ENCODE measurements around the gene PKNOX2.
"Not testable (repeated sequence)": the region's sequence is repeated elsewhere in the genome, so short reads cannot be mapped to it uniquely, and the experiment has no call there.

Gene PKNOX2

DNA sequence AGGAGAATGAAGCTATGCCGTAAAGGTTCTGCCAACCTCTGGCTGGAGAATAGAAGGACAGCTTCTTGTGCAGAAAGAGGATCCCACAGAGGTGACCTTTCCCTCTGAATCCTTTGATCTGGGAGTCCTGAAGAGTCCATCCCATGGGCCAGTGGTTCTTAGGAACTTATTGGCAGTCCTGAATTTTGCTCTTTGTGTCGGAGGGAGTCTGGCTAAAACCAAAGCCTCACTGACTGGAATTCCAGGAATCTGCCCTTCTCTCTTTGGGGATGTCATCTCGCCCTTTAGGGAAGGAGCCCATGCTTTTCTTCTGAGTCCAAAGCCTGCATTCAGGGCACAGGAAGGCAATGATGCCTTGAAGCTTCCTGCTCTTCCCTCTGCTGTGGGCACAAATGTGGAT lies 45.5 kb downstream of the PKNOX2 start:
- no peak for DNase-seq

DNA sequence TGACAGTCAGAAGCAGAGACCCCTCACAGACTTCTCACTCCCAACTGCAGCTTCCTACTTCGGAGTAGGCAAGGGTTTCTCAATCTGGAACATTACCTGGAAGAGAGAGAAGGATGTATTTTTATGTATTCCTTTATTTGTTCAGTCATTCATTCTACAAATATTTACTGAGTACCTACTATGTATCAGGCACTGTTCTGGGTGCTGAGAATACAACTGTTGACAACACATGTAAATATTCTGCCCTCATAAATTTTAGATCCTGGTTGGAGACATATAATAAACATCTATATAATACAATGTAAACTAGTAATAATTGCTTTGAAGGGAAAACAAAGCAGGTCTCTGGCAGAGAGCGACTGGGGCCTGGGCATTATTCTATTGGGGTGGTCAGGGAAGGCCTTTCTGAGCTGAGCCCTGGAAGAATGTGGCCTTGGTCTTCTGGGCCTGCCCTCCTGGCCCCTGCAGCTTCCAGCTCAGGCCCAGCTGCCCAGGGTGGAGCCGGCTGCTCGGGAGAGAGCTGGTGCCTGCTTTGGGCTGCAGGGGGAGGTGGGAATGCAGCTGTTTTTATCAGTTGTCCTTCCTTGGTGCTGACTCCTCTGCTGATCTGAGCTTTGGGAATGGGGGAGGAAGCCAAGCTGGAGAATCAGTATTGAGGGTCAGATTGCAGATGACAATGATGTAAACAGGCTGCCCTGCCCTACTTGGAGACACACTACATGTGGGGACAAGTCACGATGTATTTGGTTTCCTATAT lies 46.8 kb downstream of the PKNOX2 start:
- DNase-seq = no peak

DNA sequence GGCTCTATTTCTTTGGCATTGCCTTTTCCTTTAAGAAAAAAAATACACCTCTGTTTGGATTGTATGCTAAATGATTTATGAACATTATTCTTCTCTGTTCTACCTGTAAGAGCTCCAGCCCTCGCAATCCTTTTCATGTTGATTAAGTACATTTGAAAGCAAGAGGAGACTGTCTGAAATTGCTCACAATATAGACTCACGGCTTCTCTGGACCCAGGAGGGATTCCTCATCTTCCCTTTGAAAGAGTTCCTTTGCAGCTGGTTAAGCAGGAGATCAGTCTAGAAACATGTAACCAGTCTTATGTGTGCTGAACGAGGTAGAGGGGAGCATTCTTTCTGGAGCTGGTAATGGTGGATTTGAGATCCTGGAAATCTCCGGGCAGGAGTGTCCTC lies 47.4 kb downstream of the PKNOX2 start:
- DNase-seq = no peak

DNA sequence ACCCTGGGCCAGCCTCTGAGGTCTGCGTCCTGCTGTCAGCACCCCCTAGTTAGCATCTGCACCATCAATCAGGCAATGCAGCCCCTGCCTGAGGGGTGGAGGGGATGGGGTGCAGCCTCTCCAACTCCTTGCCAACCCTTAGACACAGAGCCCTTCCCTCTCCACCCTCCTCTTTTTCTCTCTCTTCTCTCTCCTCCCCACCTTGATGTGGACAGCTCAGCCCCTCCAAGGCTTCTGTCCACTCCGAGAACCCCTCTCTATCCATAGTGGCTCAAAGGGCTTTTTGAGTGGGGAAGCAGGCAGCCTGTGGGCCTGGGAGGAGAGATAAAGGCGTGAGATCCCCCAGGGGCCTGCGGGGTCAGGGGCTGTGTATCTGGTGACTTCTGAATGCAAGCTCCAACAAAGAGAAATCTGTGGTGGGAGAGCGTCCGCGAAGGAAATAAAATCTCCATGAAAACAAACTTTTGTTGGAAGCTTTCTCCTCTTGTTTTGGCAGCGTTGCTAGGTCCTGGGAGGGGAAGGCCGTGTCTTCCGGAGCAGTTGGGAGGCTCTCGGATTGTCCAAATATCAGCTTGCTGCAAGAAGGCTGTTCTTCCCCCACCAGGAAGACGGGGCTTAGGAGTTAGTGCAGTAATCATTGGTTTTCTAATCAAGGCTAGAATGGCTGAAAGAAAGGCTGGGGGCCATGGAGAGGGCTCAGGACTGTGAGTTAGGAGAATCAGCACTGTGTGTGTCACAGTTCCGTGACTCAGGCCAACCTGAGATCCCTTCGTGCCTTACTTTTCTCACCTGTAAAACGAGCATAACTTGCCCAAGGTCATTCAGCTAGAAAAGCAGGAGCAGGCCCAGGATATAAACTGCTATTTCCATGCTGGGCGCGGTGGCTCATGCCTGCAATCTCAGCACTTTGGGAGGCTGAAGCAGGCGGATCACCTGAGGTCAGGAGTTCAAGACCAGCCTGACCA lies 50.3 kb downstream of the PKNOX2 start:
- DNase-seq = no peak

DNA sequence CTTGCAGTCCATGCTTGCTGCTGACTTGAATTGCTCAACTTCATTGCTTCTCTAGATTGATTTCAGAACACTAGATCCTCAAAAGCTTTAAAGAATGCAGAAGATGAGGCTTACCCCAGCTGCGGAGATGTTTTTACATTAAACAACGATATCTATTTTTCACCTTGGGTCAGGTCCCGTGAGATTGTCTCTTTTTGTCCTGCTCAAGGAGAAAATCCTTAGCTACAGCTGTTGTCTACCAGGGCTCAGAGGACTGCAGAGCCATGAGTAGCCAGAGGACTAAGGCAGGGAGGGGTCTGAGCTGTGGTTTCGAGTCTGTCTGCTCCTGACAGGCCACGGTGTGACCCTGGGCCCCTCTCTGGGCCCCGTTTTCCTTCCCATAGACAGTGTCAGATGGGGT lies 51.4 kb downstream of the PKNOX2 start:
- no peak for DNase-seq

DNA sequence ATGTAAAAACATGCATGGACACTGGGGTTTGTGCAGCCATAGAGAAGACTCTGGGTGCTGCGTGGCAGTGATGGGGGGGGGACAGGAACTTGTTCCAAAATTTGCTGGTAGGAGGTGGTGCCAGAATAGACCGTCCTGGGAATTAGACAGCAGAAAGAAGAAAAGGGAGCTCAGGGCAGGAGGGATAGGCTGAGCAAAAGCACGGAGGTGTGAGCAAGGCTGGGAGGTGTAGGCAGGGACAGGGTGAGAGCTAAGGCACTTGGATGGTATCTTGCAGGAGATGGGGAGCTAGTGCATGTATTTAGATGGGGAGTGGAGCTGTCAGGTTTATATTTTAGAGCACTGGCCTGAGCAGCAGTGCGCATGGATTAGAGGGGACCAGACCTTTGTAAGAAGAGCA lies 53.8 kb downstream of the PKNOX2 start:
- DNase-seq = no peak

DNA sequence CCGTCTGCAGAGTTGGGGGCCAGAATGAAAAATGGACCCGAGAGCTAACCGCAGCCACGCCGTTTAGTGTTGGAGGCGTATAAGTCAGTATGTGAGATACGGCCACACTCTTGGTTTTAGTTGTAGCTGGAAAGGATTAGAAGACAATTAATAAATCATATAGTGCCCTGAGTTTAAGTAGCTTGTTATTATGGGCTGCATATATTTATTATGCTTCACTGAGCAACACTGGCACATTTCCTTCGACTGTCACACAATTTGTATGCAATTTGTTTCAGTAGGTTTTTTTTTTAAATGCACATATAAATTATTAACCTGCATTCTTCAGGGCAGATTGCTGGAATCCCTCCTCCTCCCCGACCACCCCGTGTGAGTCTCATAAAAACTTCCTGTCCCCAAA lies 56.9 kb downstream of the PKNOX2 start:
- no peak for DNase-seq

DNA sequence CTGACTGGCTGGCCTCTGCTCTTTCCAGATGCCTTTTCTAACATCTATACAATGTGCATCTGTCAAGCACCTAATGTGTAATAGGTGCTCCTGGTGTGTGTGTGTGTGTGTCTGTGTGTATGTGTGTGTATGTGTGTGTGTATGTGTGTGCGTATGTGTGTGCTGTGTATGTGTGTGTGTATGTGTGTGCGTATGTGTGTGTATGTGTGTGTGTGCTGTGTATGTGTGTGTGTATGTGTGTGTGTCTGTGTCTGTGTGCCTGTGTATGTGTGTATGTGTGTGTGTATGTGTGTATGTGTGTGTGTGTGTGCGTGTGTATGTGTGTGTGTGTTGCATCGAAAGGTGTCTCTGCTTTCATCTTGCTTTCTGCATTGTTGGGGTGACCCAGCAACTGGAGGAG lies 57.9 kb downstream of the PKNOX2 start:
- no peak for DNase-seq

DNA sequence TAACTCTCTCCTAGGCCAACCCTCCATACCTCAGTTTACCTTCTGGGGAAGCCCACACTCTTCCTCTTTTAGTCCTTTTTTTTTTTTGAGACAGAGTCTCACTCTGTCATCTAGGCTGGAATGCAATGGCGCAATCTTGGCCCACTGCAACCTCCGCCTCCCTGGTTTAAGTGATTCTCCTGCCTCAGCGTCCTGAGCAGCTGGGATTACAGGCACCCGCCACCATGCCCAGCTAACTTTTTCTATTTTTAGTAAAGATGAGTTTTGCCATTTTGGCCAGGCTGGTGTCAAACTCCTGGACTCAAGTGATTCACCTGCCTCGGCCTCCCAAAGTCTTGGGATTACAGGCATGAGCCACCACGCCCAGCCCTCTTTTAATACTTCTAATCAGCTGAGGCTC lies 58.6 kb downstream of the PKNOX2 start:
- DNase-seq = not testable (repeated sequence)

DNA sequence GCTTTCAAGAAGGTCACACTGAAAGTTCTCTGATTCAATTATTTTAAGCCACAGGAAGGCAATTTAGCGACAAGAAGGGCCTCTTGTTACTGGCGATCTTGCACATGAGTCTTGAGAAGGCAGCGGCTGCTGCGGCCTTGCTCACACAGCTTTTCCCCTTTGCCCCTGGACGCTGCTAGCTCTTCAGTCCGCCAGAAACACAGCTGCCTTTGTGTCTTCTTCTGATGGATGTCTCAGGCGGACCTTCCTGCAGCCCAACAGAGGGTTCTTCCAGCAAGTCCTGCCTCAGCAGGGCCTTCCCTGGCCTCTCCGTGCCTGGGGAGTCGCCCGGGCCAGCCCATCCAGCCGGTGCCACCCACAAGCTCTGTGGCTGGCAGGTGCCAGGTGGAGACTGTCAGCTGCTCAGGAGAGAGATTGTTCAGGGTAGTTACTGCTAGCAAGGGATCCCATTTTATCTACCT lies 59.4 kb downstream of the PKNOX2 start:
- no peak for DNase-seq

DNA sequence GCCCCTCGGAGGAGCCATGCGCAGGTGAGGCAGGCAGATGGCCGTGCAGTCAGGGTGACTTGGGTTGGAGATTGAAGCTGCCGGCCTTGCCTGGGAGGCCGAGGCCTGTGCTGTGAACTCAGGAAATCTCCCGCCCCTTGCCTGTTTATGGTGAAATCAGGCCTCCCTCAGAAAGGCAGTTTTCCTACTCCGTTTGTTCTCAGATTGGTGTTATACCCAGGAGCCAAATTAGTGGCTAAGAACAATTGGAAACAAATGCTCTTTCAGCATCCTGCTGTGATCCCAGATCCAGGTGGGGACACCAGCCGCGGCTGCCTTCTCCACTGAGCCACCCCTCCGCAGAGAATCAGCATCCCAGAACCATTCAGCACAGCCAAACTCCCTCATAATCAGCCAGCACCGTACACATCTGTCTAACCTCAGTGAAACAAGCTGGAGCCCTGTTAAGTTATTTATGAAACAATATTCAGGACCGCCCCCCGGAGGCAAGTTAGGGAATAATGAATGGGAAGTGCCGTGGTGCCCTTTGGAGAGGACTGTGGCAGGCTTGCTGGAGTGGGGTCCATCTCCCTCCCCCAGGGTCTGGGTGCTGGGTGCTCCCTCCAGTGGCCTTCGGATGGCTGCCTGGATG lies 60.0 kb downstream of the PKNOX2 start:
- no peak for DNase-seq

DNA sequence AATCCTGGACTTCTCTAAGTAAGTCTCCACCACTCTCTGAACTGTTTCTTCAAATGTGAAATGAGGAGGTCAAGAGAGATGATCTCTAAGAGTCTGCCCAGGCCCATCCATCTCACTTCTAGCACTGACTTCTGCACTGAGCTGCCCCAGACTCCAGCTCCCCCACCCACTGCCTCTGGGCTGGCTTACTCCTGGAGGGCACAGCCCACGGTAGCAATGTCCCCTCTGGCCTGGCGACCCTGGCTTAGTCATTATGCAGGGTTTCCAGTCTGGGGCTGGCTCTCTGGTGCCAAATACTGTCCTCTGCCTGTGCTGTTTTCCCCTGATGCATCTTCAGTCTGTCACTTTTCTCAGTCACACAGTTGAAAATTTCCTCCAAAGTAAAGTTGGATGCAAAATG lies 60.9 kb downstream of the PKNOX2 start:
- no peak for DNase-seq

DNA sequence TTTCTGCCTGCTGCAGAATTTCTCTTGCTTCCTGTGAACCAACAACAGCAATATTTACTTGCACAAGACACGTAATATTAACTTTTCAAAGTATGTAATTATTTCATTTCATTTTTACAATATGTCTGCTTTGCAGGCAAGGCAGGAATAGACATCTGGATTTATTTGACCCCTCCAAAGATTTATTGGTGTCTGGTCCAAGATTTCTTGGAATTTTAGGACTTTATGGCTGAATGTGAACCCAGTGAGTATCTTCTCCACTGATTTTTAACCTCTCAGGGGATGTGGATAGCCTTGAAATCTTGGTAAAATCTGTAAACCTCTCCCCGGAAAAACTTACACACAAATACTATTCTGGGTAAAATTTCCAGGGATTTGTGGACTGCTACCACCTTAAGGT lies 61.5 kb downstream of the PKNOX2 start:
- DNase-seq = no peak

DNA sequence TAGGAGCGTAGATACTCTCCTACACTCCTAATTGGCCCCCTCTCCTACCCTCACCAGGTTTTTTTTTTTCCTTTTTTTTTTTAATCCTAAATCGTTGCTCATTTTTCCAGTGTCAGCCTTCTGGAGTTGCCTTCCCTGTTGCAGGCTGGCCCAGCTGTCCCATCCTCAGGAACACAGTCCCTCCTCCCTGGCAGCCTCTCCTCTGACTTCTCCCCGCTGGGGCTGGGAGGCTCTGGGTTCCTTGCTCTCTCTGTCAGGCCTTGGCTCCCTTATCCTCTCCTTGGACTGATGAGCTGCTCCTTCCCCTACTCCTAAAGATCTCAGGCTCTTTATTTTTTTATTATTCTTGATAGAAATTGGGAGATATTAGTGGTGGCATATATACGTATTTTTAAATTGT lies 62.2 kb downstream of the PKNOX2 start:
- no peak for DNase-seq

DNA sequence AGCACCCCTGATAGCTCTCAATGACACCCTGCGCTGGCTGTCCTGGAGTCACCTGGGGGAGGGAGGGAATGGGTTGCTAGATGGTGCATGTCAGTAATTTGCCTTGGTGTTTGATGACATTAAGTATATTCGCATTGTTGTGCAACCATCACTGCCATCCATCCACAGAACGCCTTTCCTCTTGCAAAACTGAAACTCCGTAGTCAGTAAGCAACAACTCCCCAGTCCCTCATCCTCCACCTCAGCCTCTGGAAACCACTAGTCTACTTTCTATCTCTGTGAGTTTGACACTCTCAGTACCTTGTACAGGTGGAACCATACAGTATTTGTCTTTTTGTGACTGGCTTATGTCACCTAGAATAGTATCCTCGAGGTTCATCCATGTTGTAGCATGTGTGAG lies 62.6 kb downstream of the PKNOX2 start:
- no peak for DNase-seq

DNA sequence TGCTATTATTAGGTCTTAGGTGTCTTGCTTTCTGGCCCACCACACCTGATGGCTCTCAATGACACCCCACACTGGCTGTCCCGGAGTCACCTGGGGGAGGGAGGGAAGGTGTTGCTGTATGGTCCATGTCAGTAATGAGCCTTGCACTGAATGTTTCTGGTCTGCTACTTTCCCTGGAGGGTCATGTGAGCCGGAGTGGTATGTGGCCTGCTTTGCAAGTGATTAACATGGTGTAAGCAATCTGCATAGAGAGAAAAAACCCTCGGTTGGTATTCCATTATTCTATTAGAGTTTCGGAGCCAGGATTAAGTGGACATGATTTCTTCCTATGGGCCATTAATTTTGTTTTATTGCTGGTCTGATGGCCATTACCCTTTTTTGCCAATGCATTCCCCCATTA lies 63.9 kb downstream of the PKNOX2 start:
- DNase-seq = no peak

DNA sequence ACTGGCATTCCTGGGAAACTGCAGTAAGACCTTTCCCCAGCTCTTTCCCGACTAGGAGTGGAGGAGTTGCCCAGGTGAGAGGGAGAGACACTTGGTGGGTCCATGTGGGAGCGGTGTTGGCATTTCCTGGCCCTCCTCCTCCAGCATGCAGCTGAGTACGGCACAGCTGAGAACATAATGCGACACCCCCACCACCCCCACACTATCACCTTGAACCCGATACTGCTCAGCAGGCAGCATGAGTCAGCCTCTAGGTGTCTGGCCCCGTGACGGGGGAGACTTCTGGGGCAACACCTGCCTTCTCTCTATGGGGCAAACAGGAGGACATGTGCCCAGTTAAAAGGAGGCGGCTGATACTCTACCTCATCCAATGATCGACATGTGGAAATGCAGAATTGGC lies 64.4 kb downstream of the PKNOX2 start:
- DNase-seq = no peak

DNA sequence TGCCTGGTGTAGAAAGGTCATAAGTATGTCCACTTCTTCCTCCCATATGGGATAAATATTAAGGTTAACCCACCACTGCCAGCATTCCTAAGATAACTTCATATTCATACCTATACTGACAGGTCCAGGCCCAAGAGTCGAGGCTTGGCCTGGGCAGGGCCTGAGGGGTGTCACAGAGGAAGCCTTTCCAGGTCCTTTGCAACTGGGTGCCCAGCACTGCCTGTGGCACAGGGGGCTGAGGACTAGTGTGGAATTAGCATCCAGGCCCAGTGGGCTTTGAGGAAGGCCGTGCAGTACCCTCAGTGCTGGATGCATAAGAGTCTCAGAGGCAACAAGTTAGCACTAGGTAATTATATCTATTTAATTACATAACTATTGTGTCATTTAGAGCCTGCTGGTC lies 65.4 kb downstream of the PKNOX2 start:
- no peak for DNase-seq

DNA sequence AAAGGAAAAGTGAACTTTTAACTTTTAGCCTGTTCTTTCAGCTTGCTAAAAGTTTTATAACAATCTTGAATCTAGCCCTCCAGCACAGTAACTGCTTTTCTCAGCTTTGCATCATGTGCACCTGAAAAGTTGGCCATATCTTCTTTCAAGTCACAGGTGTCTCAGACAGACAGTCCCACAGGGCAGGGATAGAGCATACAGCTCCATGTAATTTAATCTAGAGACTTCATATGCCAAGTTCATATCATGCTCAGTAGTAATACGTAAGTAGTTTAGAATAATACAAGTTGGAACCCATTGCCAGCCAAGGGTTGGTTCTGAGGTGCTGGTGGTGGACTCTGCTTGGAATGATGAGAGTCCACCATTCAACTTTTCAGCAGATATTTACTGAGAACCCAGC lies 68.6 kb downstream of the PKNOX2 start:
- DNase-seq = no peak

DNA sequence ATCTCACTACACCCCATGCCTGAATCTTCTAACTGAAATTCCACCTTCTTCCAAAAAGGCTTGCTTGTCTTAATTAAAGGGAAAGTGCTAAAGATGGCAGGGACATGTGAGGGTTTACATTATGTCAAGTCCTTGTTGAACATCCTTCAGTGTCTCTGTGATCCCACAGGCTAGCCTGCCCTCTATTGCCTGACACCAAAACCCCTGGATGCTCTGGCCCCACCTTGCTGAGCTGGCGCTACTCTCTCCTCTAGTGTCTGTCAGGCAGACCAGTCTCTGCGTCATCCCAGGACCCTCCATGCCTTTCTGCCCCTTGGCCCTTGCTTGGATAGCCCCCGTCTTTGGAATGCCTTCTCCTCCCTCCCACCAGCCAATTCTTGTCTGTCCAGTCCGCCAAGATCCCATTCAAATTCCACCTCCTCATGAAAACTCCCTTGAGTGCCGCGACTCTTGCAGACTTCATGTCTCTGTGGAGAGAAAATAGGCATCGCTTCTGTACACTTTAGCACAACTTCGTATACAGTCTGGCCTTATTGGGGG lies 69.3 kb downstream of the PKNOX2 start:
- no peak for DNase-seq

DNA sequence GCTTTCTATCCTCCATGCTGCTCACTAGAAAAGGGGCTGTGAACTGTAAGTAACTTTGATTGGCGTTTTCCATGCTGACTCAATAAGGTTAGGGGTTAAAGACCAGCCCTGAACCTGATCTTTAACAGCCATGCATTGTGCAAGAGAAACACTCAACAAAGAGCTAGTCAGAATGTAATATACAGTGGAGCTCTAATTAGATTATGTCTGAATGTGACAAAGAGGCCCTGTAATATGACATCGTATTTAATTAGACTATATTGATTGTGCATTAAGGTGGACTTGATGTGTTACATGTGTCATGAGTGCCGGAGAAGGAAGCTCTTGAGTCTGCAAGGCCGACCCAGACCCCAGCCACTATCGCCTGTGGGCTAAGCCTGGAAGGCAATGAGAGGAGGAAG lies 70.5 kb downstream of the PKNOX2 start:
- DNase-seq = no peak

DNA sequence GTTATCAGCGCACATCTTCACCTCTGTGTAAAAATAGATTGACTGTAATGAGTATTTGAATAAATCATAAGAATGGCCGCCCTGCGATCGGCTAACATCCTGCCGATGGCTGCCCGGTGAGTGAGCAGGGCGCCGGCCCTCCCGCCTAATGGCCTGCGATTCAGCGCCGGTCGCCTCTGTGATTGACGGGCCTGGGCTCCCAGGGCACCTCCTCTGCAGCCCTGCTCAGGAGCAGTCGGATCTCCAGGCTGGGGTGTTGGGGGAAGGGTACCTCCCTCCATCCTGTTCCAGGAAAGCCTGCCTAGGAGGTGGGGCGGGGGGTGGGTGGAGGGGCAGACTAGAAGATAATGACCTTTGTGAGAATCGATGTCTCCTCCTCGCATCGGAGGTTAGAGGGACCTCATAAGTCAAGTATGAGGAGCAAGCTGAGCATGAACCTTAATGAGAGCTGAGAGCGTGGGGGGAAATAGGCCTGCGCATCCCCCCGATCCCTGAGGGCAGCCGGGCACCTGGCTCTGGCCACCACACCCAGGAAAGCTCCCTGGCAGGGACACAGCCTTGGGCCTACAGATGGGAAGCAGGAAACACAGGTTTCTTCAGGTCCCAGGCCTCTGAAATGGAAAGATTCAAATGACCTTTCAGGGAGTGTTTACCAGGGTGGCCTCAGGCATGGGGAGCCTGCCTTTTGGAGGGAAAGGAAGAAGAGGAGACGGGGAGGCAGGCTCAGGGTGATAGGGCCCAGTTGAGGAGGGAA lies 71.7 kb downstream of the PKNOX2 start:
- DNase-seq = no peak
